Ishikawa (cell line): ENCODE data around the gene INPP4B.

Experiments
- EP300 ChIP-seq: IDR thresholded peaks from 2 replicates; pipeline ENCODE4 v1.6.1; 2012; ENCODE audit warnings: borderline replicate concordance
- RAD21 ChIP-seq: IDR thresholded peaks from 2 replicates; pipeline ENCODE4 v1.6.1; 2012; ENCODE audit warnings: low read depth
- TF ChIP-seq, protein P1 (sequence below): IDR thresholded peaks from 2 replicates; pipeline ENCODE4 v1.6.1; 2012

- TF ChIP-seq EP300 (no peak), RAD21 (no peak)
- TF ChIP-seq, protein P1, sequence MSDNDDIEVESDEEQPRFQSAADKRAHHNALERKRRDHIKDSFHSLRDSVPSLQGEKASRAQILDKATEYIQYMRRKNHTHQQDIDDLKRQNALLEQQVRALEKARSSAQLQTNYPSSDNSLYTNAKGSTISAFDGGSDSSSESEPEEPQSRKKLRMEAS: no peak
Observed at GRCh38 chr4:142262956-142263355, 583.1 kb downstream of the INPP4B start.
